Measurements from ENCODE around the gene VWA3A. TPM values are rescaled to one million over a fixed set of nuclear protein-coding genes. Genes with fewer than 3 reads are reported as not detected.

The VWA3A gene
- total and polyA plus RNA-seq, 12 donors: 0.01 to 1.1 (median 0.28) TPM; not detected in 1

GRCh38 chr16:22190776-22191531 lies 98.6 kb downstream of the VWA3A start:
- TF ChIP-seq CTCF (IDR thresholded peaks at IDR 0.05): no peak
- peak; percentile 72 to 90 (median 86) for ATAC-seq
- intact Hi-C loops (cut with DNase I): loop anchor here in 3 of 10 donors (1.0 to 10.0 kb wide), 4 partner anchors 15 to 238 kb away; partner anchors contain the start of genes UQCRC2 (in 2 of the 3), CDR2 (in 1 of the 3) and EEF2K (in 1 of the 3)
- peak; percentile 99 to 100 for DNase-seq
- H3K9me3 ChIP-seq: no peaks in the 10 kb centered on the region
- no peaks in the 10 kb centered on the region for H3K36me3 ChIP-seq
- peak overlapping the region; percentile 91 to 98 (median 96) for H3K27ac ChIP-seq
- H3K4me1 ChIP-seq: peaks cover 8 to 47% (median 36%) of the 10 kb centered on the region in 9 donors
- 0 to 1% methylated on average over 43 of the region's 43 CpGs for WGBS, 2 donors
- H3K27me3 ChIP-seq: no peaks in the 10 kb centered on the region
- peak overlapping the region; percentile 16 to 86 (median 74) for H3K4me3 ChIP-seq

- intact Hi-C loops (cut with DNase I): loop anchor here in 2 of 10 donors (2.0 to 10.0 kb wide), 2 partner anchors 183 to 239 kb away; partner anchors contain the start of genes CDR2 (in 1 of the 2) and UQCRC2 (in 1 of the 2)
- peaks cover 8 to 54% (median 36%) of the 10 kb centered on the region in 9 donors for H3K4me1 ChIP-seq
- no peaks in the 10 kb centered on the region for H3K9me3 ChIP-seq
- no peak for TF ChIP-seq CTCF (IDR thresholded peaks at IDR 0.05)
- peak in 1 of 2 donors; percentile 34 for DNase-seq
- 10% methylated on average over 9 of the region's 9 CpGs for WGBS, 2 donors
- ATAC-seq: no peak
- H3K27ac ChIP-seq: peak overlapping the region; percentile 91 to 98 (median 96)
- H3K4me3 ChIP-seq: peak overlapping the region; percentile 16 to 83 (median 72)
- H3K36me3 ChIP-seq: no peaks in the 10 kb centered on the region
- no peaks in the 10 kb centered on the region for H3K27me3 ChIP-seq
These were observed 99.4 kb downstream of the VWA3A start for GRCh38 chr16:22191532-22192260.

GRCh38 chr16:22192261-22193062 lies 100.1 kb downstream of the VWA3A start:
- no peaks in the 10 kb centered on the region for H3K36me3 ChIP-seq
- 22 to 23% methylated on average over 16 of the region's 16 CpGs for WGBS, 2 donors
- peak in 7 of 8 donors; percentile 8 to 34 (median 17) for ATAC-seq
- H3K4me1 ChIP-seq: peaks cover 8 to 54% (median 36%) of the 10 kb centered on the region in 9 donors
- peak overlapping the region in 9 of 10 donors; percentile 42 to 83 (median 73) for H3K4me3 ChIP-seq
- H3K27ac ChIP-seq: peak overlapping the region; percentile 91 to 98 (median 96)
- H3K9me3 ChIP-seq: no peaks in the 10 kb centered on the region
- intact Hi-C loops (cut with DNase I): loop anchor here in 1 of 10 donors (10.0 kb wide), 1 partner anchor 182 kb away; the partner anchor contains the start of gene CDR2
- peak; percentile 72 to 85 for DNase-seq
- TF ChIP-seq CTCF (IDR thresholded peaks at IDR 0.05): no peak
- no peaks in the 10 kb centered on the region for H3K27me3 ChIP-seq
